Mesenchymal stem cell (in vitro differentiated cells and primary cell): Measurements from ENCODE around the gene CRADD.

Experiments
- DNase-seq: peaks from one replicate; pipeline ENCODE4 v3.0.0-alpha.2; 2013
- H2AFZ ChIP-seq: one replicate; pipeline ENCODE4 v1.6.1; 2013; ENCODE audit warnings: low read depth, mild to moderate bottlenecking, control low read depth, inconsistent platforms, low read length, moderate library complexity
- H2AK5ac ChIP-seq: 2 replicates; pipeline ENCODE4 v1.6.1; 2013; ENCODE audit warnings: low read length, moderate library complexity, mild to moderate bottlenecking, inconsistent platforms; ENCODE audit not compliant: severe bottlenecking
- H2BK120ac ChIP-seq: one replicate; pipeline ENCODE4 v1.6.1; 2013; ENCODE audit warnings: low read depth, mild to moderate bottlenecking, inconsistent platforms, low read length, moderate library complexity
- H2BK12ac ChIP-seq, 2 experiments: one replicate each; pipeline ENCODE4 v1.6.1; 2013; ENCODE audit warnings: inconsistent platforms in 2 of 2, low read length in 2 of 2, mild to moderate bottlenecking in 2 of 2, moderate library complexity in 2 of 2, control low read depth in 1 of 2
- H2BK15ac ChIP-seq: one replicate; pipeline ENCODE4 v1.6.1; 2013; ENCODE audit warnings: mild to moderate bottlenecking, low read depth, inconsistent platforms; ENCODE audit not compliant: poor library complexity, severe bottlenecking
- H2BK5ac ChIP-seq: 2 replicates; pipeline ENCODE4 v1.6.1; 2013; ENCODE audit warnings: low read depth, mild to moderate bottlenecking, low read length, control low read depth, inconsistent platforms; ENCODE audit not compliant: poor library complexity, severe bottlenecking
- H3K14ac ChIP-seq, 2 experiments: one replicate each; pipeline ENCODE4 v1.6.1; 2013; ENCODE audit warnings: inconsistent platforms in 2 of 2, low read length in 2 of 2, control low read depth in 1 of 2, mild to moderate bottlenecking in 1 of 2, moderate library complexity in 1 of 2
- H3K18ac ChIP-seq, 2 experiments: one replicate each; pipeline ENCODE4 v1.6.1; 2013; ENCODE audit warnings: inconsistent platforms in 2 of 2, low read length in 2 of 2, control low read depth in 1 of 2, low read depth in 1 of 2, mild to moderate bottlenecking in 1 of 2
- H3K23ac ChIP-seq, 2 experiments: one replicate each; pipeline ENCODE4 v1.6.1; 2013; ENCODE audit warnings: inconsistent platforms in 2 of 2, low read length in 2 of 2, mild to moderate bottlenecking in 2 of 2, moderate library complexity in 2 of 2, control low read depth in 1 of 2
- H3K27ac ChIP-seq: 2 replicates; pipeline ENCODE4 v1.5.1; 2013; ENCODE audit warnings: mild to moderate bottlenecking, moderate library complexity, low read length, control low read depth, inconsistent platforms; ENCODE audit not compliant: poor library complexity, severe bottlenecking
- H3K27me3 ChIP-seq, 2 experiments: 2 replicates each; pipeline versions ENCODE4 v1.6.1 to v1.7.0; 2013; ENCODE audit warnings: low read length in 2 of 2, mild to moderate bottlenecking in 2 of 2, moderate library complexity in 2 of 2, control low read depth in 1 of 2, inconsistent platforms in 1 of 2; ENCODE audit not compliant: control insufficient read depth in 1 of 2, insufficient read depth in 1 of 2
- H3K36me3 ChIP-seq, 2 experiments: 2 replicates each; pipeline versions ENCODE4 v1.6.1 to v1.7.0; 2013; ENCODE audit warnings: low read length in 2 of 2, control low read depth in 1 of 2, inconsistent platforms in 1 of 2, low read depth in 1 of 2, mild to moderate bottlenecking in 1 of 2; ENCODE audit not compliant: insufficient read depth in 2 of 2, control insufficient read depth in 1 of 2
- H3K4ac ChIP-seq, 2 experiments: one replicate each; pipeline ENCODE4 v1.6.1; 2013; ENCODE audit warnings: inconsistent platforms in 2 of 2, low read length in 2 of 2, mild to moderate bottlenecking in 2 of 2, moderate library complexity in 2 of 2, control low read depth in 1 of 2, low read depth in 1 of 2
- H3K4me1 ChIP-seq: 2 replicates; pipeline ENCODE4 v1.6.1; 2013; ENCODE audit warnings: low read depth, low read length, control low read depth; ENCODE audit not compliant: control insufficient read depth, insufficient read depth
- H3K4me2 ChIP-seq: 2 replicates; pipeline ENCODE4 v1.6.1; 2013; ENCODE audit warnings: low read length, mild to moderate bottlenecking, inconsistent platforms; ENCODE audit not compliant: poor library complexity, severe bottlenecking
- H3K4me3 ChIP-seq, 2 experiments: 2 replicates each; pipeline versions ENCODE4 v1.5.1 to v1.7.0; 2013; ENCODE audit warnings: low read length in 2 of 2, mild to moderate bottlenecking in 2 of 2, control low read depth in 1 of 2, low read depth in 1 of 2; ENCODE audit not compliant: insufficient read depth in 1 of 2
- H3K79me1 ChIP-seq: replicated peaks from 2 replicates; pipeline ENCODE4 v1.6.1; 2013; ENCODE audit warnings: mild to moderate bottlenecking, control low read depth, low read length, inconsistent platforms; ENCODE audit not compliant: poor library complexity, severe bottlenecking
- H3K9ac ChIP-seq: 2 replicates; pipeline ENCODE4 v1.7.0; 2013; ENCODE audit warnings: mild to moderate bottlenecking, low read length, moderate library complexity
- H3K9me3 ChIP-seq: 2 replicates; pipeline ENCODE4 v1.7.0; 2013; ENCODE audit warnings: mild to moderate bottlenecking, low read length; ENCODE audit not compliant: control insufficient read depth
- H4K8ac ChIP-seq: one replicate; pipeline ENCODE4 v1.6.1; 2013; ENCODE audit warnings: inconsistent platforms, mild to moderate bottlenecking, low read length, moderate library complexity
- H4K91ac ChIP-seq: one replicate; pipeline ENCODE4 v1.6.1; 2013; ENCODE audit warnings: mild to moderate bottlenecking, low read length, inconsistent platforms
- WGBS: methylation state at CpG from one replicate; pipeline ENCODE4 v1.1.7; 2013; ENCODE audit warnings: mixed read lengths; 5-methylcytosine and 5-hydroxymethylcytosine counted together

The CRADD gene

GRCh38 chr12:93788853-93789252 lies 111.7 kb downstream of the CRADD start:
- Histone ChIP-seq H2AFZ (no peak overlapping the region), H2BK12ac (peak overlapping the region in 1 of 2 experiments; percentile 38), H3K4me2 (no peak overlapping the region), H4K91ac (no peak overlapping the region), H4K8ac (no peak overlapping the region), H3K4me1 (peaks cover 5% of the 10 kb centered on the region), H3K4ac (no peak overlapping the region), H3K4me3 (no peak overlapping the region), H2BK15ac (peak overlapping the region; percentile 49), H3K18ac (peak overlapping the region in 1 of 2 experiments; percentile 20), H3K23ac (no peak overlapping the region), H3K9ac (no peak overlapping the region), H3K9me3 (no peaks in the 10 kb centered on the region), H3K14ac (no peak overlapping the region), H3K79me1 (peaks cover 2% of the 10 kb centered on the region), H2BK5ac (no peak overlapping the region), H2AK5ac (no peak overlapping the region), H3K36me3 (no peaks in the 10 kb centered on the region), H3K27ac (no peak overlapping the region), H3K27me3 (no peaks in the 10 kb centered on the region), H2BK120ac (no peak overlapping the region)
- DNase-seq = no peak
- 95% methylated on average over 3 of the region's 3 CpGs for WGBS

GRCh38 chr12:93789767-93790166 lies 112.6 kb downstream of the CRADD start:
- no peak overlapping the region for H2AK5ac ChIP-seq
- H3K79me1 ChIP-seq = peaks cover 2% of the 10 kb centered on the region
- no peak overlapping the region for H2BK120ac ChIP-seq
- no peak overlapping the region for H3K4ac ChIP-seq
- no peak overlapping the region for H3K23ac ChIP-seq
- no peak overlapping the region for H3K14ac ChIP-seq
- no peak overlapping the region for H4K91ac ChIP-seq
- no peaks in the 10 kb centered on the region for H3K36me3 ChIP-seq
- no peak overlapping the region for H2BK12ac ChIP-seq
- H3K27me3 ChIP-seq = no peaks in the 10 kb centered on the region
- H3K27ac ChIP-seq = no peak overlapping the region
- no peak overlapping the region for H2AFZ ChIP-seq
- H4K8ac ChIP-seq = no peak overlapping the region
- H3K4me2 ChIP-seq = no peak overlapping the region
- peaks cover 1% of the 10 kb centered on the region for H3K4me1 ChIP-seq
- H3K9me3 ChIP-seq = no peaks in the 10 kb centered on the region
- no peak overlapping the region for H3K4me3 ChIP-seq
- H3K18ac ChIP-seq = no peak overlapping the region
- H2BK5ac ChIP-seq = no peak overlapping the region
- no CpG with 5 or more reads among the region's 1 CpG for WGBS
- H3K9ac ChIP-seq = peak overlapping the region; percentile 12
- H2BK15ac ChIP-seq = no peak overlapping the region
- DNase-seq = no peak

- no peak overlapping the region for H2BK120ac ChIP-seq
- no peak overlapping the region for H3K9ac ChIP-seq
- no peak overlapping the region for H3K27ac ChIP-seq
- no peak overlapping the region for H3K14ac ChIP-seq
- H2AK5ac ChIP-seq = no peak overlapping the region
- no peak overlapping the region for H3K4ac ChIP-seq
- no peak overlapping the region for H3K18ac ChIP-seq
- no peak overlapping the region for H4K8ac ChIP-seq
- H3K4me3 ChIP-seq = no peak overlapping the region
- H3K4me1 ChIP-seq = peaks cover 1% of the 10 kb centered on the region
- no peaks in the 10 kb centered on the region for H3K27me3 ChIP-seq
- H3K4me2 ChIP-seq = no peak overlapping the region
- peaks cover 2% of the 10 kb centered on the region for H3K79me1 ChIP-seq
- no peaks in the 10 kb centered on the region for H3K36me3 ChIP-seq
- no peak overlapping the region for H2BK12ac ChIP-seq
- H2BK15ac ChIP-seq = no peak overlapping the region
- no peak overlapping the region for H4K91ac ChIP-seq
- 52% methylated on average over 2 of the region's 5 CpGs for WGBS
- H3K23ac ChIP-seq = no peak overlapping the region
- H2AFZ ChIP-seq = no peak overlapping the region
- DNase-seq = peak; percentile 81
- no peaks in the 10 kb centered on the region for H3K9me3 ChIP-seq
- no peak overlapping the region for H2BK5ac ChIP-seq
Measured at GRCh38 chr12:93790472-93791152, 113.4 kb downstream of the CRADD start.

GRCh38 chr12:93793007-93793406 lies 115.8 kb downstream of the CRADD start:
- 100% methylated on average over 3 of the region's 3 CpGs for WGBS
- Histone ChIP-seq H2BK12ac (no peak overlapping the region), H3K27me3 (no peaks in the 10 kb centered on the region), H3K9me3 (no peaks in the 10 kb centered on the region), H3K79me1 (peaks cover 3% of the 10 kb centered on the region), H3K36me3 (no peaks in the 10 kb centered on the region), H2AFZ (no peak overlapping the region), H3K4me2 (no peak overlapping the region), H2BK5ac (no peak overlapping the region), H3K23ac (no peak overlapping the region), H3K27ac (no peak overlapping the region), H2BK120ac (no peak overlapping the region), H2AK5ac (no peak overlapping the region), H3K18ac (no peak overlapping the region), H3K14ac (no peak overlapping the region), H4K91ac (no peak overlapping the region), H2BK15ac (no peak overlapping the region), H3K4me3 (no peak overlapping the region), H3K4me1 (peaks cover 3% of the 10 kb centered on the region), H3K9ac (no peak overlapping the region), H4K8ac (no peak overlapping the region), H3K4ac (no peak overlapping the region)
- DNase-seq = no peak
